Lung (tissue), 12 donors: ENCODE results near the gene ARPC1B. TPM values are rescaled to one million over a fixed set of nuclear protein-coding genes. Genes with fewer than 3 reads are reported as not detected.

Experiments used
- ATAC-seq: fragments of 200-7000 bp; cut with Tn5 transposase; one replicate; pipeline ENCODE4 v1.9.1; 2020; ENCODE audit warnings: moderate number of reproducible peaks; ENCODE audit not compliant: insufficient read depth, low FRiP score
- DNase-seq, 3 donors: peaks; one replicate each; pipeline ENCODE4 v3.0.0-alpha.2; 2013 to 2017
- H3K27ac ChIP-seq, 2 donors: one replicate each; pipeline ENCODE4 v1.5.1; 2013; ENCODE audit warnings: mild to moderate bottlenecking in 2 of 2, moderate library complexity in 2 of 2, control low read depth in 1 of 2, inconsistent platforms in 1 of 2, low read depth in 1 of 2, low read length in 1 of 2
- H3K27me3 ChIP-seq, 3 donors: one replicate each; pipeline ENCODE4 v1.5.1; 2013; ENCODE audit warnings: low read length in 2 of 3; ENCODE audit not compliant: control insufficient read depth in 3 of 3, insufficient read depth in 3 of 3
- H3K36me3 ChIP-seq, 4 donors: one replicate each; pipeline ENCODE4 v1.5.1; 2013; ENCODE audit warnings: low read length in 4 of 4, mild to moderate bottlenecking in 1 of 4, moderate library complexity in 1 of 4; ENCODE audit not compliant: control insufficient read depth in 4 of 4, insufficient read depth in 4 of 4
- H3K4me1 ChIP-seq, 5 donors: one replicate each; pipeline ENCODE4 v1.5.1; 2013; ENCODE audit warnings: low read length in 5 of 5, mild to moderate bottlenecking in 2 of 5, moderate library complexity in 1 of 5; ENCODE audit not compliant: control insufficient read depth in 5 of 5, insufficient read depth in 5 of 5
- H3K4me3 ChIP-seq: one replicate; pipeline ENCODE4 v1.5.1; 2013; ENCODE audit warnings: mild to moderate bottlenecking, control low read depth, moderate library complexity
- H3K9ac ChIP-seq, 2 donors: one replicate each; pipeline ENCODE4 v1.5.1; 2013; ENCODE audit warnings: low read length in 2 of 2, control low read depth in 1 of 2; ENCODE audit not compliant: insufficient read depth in 1 of 2
- H3K9me3 ChIP-seq, 4 donors: one replicate each; pipeline ENCODE4 v1.5.1; 2013; ENCODE audit warnings: low read length in 3 of 4, mild to moderate bottlenecking in 1 of 4, moderate library complexity in 1 of 4; ENCODE audit not compliant: control insufficient read depth in 4 of 4, insufficient read depth in 3 of 4
- CTCF ChIP-seq: IDR thresholded peaks from 2 replicates; pipeline ENCODE4 v1.5.1; 2012; ENCODE audit warnings: mild to moderate bottlenecking; ENCODE audit errors: control extremely low read depth, extremely low read depth
- WGBS, 2 donors: extraction: QIAGEN DNeasy Blood & Tissue Kit; methylation state at CpG; one replicate each; pipeline ENCODE4 v1.1.7; 2013; 5-methylcytosine and 5-hydroxymethylcytosine counted together
- polyA plus RNA-seq, 2 donors: library from polyadenylated mRNA; stranded (reverse); fragments of 200-250 nt; gene quantifications; one replicate each; pipeline ENCODE4 v1.2.1, GENCODE V29; 2013
- total RNA-seq, 2 donors: library from RNA; depleted of rRNA in 1 of 2; stranded (reverse); fragments of >200 nt in 1 of 2; gene quantifications; one replicate each; pipeline ENCODE4 v1.2.1, GENCODE V29; 2014 to 2021
- donor health status: control.
- donor health status: control.
- donor health status: Bipolar disorder and iron deficiency.
- donor health status: healthy.
- donor health status: DM: yes; HTN: yes; CAD: no.

ARPC1B gene
- total and polyA plus RNA-seq, 4 donors, result 164 to 937 (median 266) TPM

DNA sequence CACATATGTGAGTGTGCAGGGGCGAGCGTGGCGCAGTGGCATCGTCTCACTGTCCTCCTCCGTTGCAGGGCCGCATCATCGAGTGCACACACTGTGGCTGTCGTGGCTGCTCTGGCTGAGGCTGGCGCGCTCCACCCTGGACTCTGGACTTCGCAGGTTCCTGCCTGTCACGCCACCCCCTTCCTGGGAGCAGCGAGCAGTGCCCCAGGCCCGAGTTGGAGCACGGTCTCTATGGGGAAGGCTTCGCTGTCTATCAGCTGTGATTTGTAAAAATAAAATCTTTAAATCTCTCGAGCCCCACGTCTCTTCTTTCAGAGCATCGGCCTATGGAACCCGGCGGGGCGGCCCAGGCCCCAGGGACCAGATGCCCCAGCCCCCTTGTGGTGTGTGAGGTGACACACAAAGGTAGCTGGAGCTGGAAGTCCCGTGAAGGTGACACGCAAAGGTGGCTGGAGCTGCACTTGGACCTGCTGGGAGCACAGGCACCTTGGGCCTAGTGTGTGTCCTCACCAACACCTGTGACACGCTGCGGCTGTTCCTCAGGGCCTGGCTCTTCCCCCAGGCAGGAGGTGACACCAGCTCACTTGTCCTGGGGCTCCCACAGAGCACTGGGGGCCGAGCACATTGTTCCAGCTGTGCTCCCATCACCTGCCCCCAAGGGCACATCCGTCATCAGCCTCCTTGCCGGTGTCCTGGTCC is 44.9 kb downstream of the ARPC1B start:
- 93 to 94% methylated on average over 29 of the region's 29 CpGs for WGBS, 2 donors
- H3K4me1 ChIP-seq, result no peaks in the 10 kb centered on the region
- ATAC-seq, result no peak
- H3K9me3 ChIP-seq, result no peaks in the 10 kb centered on the region
- TF ChIP-seq CTCF, result no peak
- H3K4me3 ChIP-seq, result no peak overlapping the region
- DNase-seq, result no peak
- H3K27me3 ChIP-seq, result no peaks in the 10 kb centered on the region
- peaks cover 22 to 63% (median 39%) of the 10 kb centered on the region in 4 donors for H3K36me3 ChIP-seq
- no peak overlapping the region for H3K9ac ChIP-seq
- H3K27ac ChIP-seq, result no peak overlapping the region

DNA sequence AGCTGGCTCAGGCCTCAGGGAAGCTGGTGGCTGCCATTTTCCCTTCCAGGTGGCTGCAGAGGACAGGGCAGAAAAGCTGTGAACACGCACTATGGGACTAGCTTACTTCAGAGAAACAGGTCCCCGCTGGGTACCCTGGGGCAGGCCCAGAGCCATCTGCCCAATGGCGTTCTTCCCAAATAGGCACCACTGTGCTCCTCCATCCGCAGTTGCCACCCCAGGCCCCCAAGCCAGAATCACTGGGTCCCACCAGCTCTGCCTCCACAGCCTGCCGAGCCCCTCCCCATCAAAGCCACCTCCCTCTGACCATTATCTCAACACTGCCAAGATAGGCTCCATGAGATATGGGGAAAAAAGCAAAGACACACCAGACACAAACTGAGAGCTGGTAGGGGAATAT is 45.7 kb downstream of the ARPC1B start:
- 93 to 98% methylated on average over 5 of the region's 5 CpGs for WGBS, 2 donors
- TF ChIP-seq CTCF, result no peak
- peaks cover 19 to 63% (median 40%) of the 10 kb centered on the region in 4 donors for H3K36me3 ChIP-seq
- H3K27me3 ChIP-seq, result no peaks in the 10 kb centered on the region
- no peak for DNase-seq
- no peaks in the 10 kb centered on the region for H3K4me1 ChIP-seq
- no peaks in the 10 kb centered on the region for H3K9me3 ChIP-seq
- H3K9ac ChIP-seq, result no peak overlapping the region
- H3K27ac ChIP-seq, result no peak overlapping the region
- ATAC-seq, result no peak
- no peak overlapping the region for H3K4me3 ChIP-seq

- Histone ChIP-seq H3K27me3 (no peaks in the 10 kb centered on the region), H3K4me1 (no peaks in the 10 kb centered on the region), H3K27ac (no peak overlapping the region), H3K9ac (no peak overlapping the region), H3K36me3 (peaks cover 17 to 64% (median 39%) of the 10 kb centered on the region in 4 donors), H3K9me3 (no peaks in the 10 kb centered on the region), H3K4me3 (no peak overlapping the region)
- 92 to 93% methylated on average over 7 of the region's 7 CpGs for whole genome bisulfite sequencing, 2 donors
- no peak for ATAC-seq
- DNase-seq, result no peak
- TF ChIP-seq CTCF, result no peak
Measured at GRCh38 chr7:99420986-99421385, 46.5 kb downstream of the ARPC1B start.

DNA sequence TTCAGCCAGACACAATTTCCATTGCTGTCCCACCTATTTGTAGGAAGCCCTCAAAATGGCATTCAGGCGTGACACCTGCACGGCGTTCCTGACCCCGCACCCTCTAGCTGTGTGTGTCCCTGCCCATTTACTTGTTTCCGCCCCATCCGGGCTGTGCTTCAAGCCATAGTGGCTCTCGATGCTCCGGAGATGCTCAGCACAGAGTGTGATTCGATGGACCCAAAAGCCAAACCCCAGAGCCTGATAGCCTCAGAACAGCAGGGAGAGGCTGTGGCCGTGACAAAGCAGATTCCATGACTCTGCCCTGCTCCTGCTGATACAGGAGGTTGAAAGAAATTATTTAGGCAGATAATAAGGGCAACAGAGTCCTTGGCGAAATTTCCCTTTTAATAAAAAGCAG is 47.7 kb downstream of the ARPC1B start:
- Histone ChIP-seq H3K27me3 (no peaks in the 10 kb centered on the region), H3K27ac (no peak overlapping the region), H3K9ac (no peak overlapping the region), H3K36me3 (peaks cover 12 to 61% (median 35%) of the 10 kb centered on the region in 4 donors), H3K4me1 (no peaks in the 10 kb centered on the region), H3K4me3 (no peak overlapping the region), H3K9me3 (no peaks in the 10 kb centered on the region)
- DNase-seq (no peak), ATAC-seq (no peak)
- WGBS, 2 donors, result 92 to 95% methylated on average over 11 of the region's 11 CpGs
- no peak for TF ChIP-seq CTCF
